Measurements from ENCODE around the gene THOC1.

Gene THOC1

GRCh38 chr18:306608-307255, 38.9 kb upstream of the THOC1 start:
- no peak for DNase-seq (ENCODE audit: low read depth, low spot score)
- ChIA-PET POLR2A (no interaction called here), CTCF (interaction anchor here (1.2 to 1.9 kb wide), 2 partner anchors 10 to 317 kb away, joined by 4 to 5 read pairs; no protein-coding TSS in a partner anchor)
- H3K4me3 ChIP-seq (ENCODE audit: low read depth, low read length): no peak overlapping the region
- TF ChIP-seq, protein P1, sequence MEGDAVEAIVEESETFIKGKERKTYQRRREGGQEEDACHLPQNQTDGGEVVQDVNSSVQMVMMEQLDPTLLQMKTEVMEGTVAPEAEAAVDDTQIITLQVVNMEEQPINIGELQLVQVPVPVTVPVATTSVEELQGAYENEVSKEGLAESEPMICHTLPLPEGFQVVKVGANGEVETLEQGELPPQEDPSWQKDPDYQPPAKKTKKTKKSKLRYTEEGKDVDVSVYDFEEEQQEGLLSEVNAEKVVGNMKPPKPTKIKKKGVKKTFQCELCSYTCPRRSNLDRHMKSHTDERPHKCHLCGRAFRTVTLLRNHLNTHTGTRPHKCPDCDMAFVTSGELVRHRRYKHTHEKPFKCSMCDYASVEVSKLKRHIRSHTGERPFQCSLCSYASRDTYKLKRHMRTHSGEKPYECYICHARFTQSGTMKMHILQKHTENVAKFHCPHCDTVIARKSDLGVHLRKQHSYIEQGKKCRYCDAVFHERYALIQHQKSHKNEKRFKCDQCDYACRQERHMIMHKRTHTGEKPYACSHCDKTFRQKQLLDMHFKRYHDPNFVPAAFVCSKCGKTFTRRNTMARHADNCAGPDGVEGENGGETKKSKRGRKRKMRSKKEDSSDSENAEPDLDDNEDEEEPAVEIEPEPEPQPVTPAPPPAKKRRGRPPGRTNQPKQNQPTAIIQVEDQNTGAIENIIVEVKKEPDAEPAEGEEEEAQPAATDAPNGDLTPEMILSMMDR (IDR thresholded peaks at IDR 0.05; ENCODE audit: insufficient read depth, low read length, missing control alignments): no peak

GRCh38 chr18:305003-305501, 37.2 kb upstream of the THOC1 start:
- no peak for DNase-seq (ENCODE audit: low read depth, low spot score)
- ChIA-PET CTCF (interaction anchor here (1.9 kb wide), 2 partner anchors 12 to 319 kb away, joined by 5 to 6 read pairs; no protein-coding TSS in a partner anchor), POLR2A (no interaction called here)
- H3K4me3 ChIP-seq (ENCODE audit: low read depth, low read length): no peak overlapping the region
- TF ChIP-seq, protein P1 (IDR thresholded peaks at IDR 0.05; ENCODE audit: insufficient read depth, low read length, missing control alignments): no peak

GRCh38 chr18:303607-304006, 35.8 kb upstream of the THOC1 start:
- no peak overlapping the region for H3K4me3 ChIP-seq (ENCODE audit: low read depth, low read length)
- no peak for DNase-seq (ENCODE audit: low read depth, low spot score)
- ChIA-PET POLR2A (no interaction called here), CTCF (interaction anchor here (1.2 to 2.1 kb wide), 3 partner anchors 9 to 314 kb away, joined by 3 to 6 read pairs (median 5); no protein-coding TSS in a partner anchor)
- TF ChIP-seq, protein P1 (IDR thresholded peaks at IDR 0.05; ENCODE audit: insufficient read depth, low read length, missing control alignments): no peak

- no peak for DNase-seq (ENCODE audit: low read depth, low spot score)
- ChIA-PET CTCF (interaction anchor here (1.2 to 2.1 kb wide), 2 partner anchors 10 to 315 kb away, joined by 3 to 5 read pairs; no protein-coding TSS in a partner anchor), POLR2A (no interaction called here)
- TF ChIP-seq, protein P1 (IDR thresholded peaks at IDR 0.05; ENCODE audit: insufficient read depth, low read length, missing control alignments): no peak
- no peak overlapping the region for H3K4me3 ChIP-seq (ENCODE audit: low read depth, low read length)
Measured at GRCh38 chr18:303011-303410, 35.2 kb upstream of the THOC1 start.

- H3K4me3 ChIP-seq (ENCODE audit: low read depth, low read length): no peak overlapping the region
- ChIA-PET CTCF (interaction anchor here (2.1 kb wide), 1 partner anchor 316 kb away, joined by 5 read pairs; no protein-coding TSS in a partner anchor), POLR2A (no interaction called here)
- TF ChIP-seq, protein P1 (IDR thresholded peaks at IDR 0.05; ENCODE audit: insufficient read depth, low read length, missing control alignments): no peak
- no peak for DNase-seq (ENCODE audit: low read depth, low spot score)
Measured at GRCh38 chr18:302097-302496, 34.2 kb upstream of the THOC1 start.

- ChIA-PET POLR2A (no interaction called here), CTCF (interaction anchor here (2.0 to 2.7 kb wide), 3 partner anchors 18 to 326 kb away, joined by 5 to 24 read pairs (median 13); no protein-coding TSS in a partner anchor)
- TF ChIP-seq, protein P1 (IDR thresholded peaks at IDR 0.05; ENCODE audit: insufficient read depth, low read length, missing control alignments): no peak
- DNase-seq (ENCODE audit: low read depth, low spot score): no peak
- no peak overlapping the region for H3K4me3 ChIP-seq (ENCODE audit: low read depth, low read length)
Measured at GRCh38 chr18:297936-298335, 30.1 kb upstream of the THOC1 start.

Data from AG04449 (cell line).